ENCODE data around the gene ARL15. TPM values are rescaled to one million over a fixed set of nuclear protein-coding genes. Genes with fewer than 3 reads are reported as not detected.

The ARL15 gene
- total RNA-seq, 1 donor from 2014 or later = 74.4 TPM

- no peaks in the 10 kb centered on the region for H3K9me3 ChIP-seq
- no peak overlapping the region for H3K27ac ChIP-seq
- intact Hi-C loops (cut with DNase I) = no loop called here
- H3K4me1 ChIP-seq = peaks cover 11% of the 10 kb centered on the region
- no peak for TF ChIP-seq POLR2AphosphoS5 (IDR thresholded peaks at IDR 0.05; ENCODE audit: insufficient read depth in 1 of 2, low read depth in 1 of 2)
- no peak for TF ChIP-seq CTCF (IDR thresholded peaks at IDR 0.05)
- no peak for TF ChIP-seq POLR2A (IDR thresholded peaks at IDR 0.05)
- H3K36me3 ChIP-seq = no peaks in the 10 kb centered on the region
- DNase-seq (ENCODE audit: extremely low spot score in 2 of 2) = no peak
- no peaks in the 10 kb centered on the region for H3K27me3 ChIP-seq
- H3K4me3 ChIP-seq = no peak overlapping the region
Observed at GRCh38 chr5:54284586-54284985, 25.8 kb downstream of the ARL15 start.

- no peaks in the 10 kb centered on the region for H3K36me3 ChIP-seq
- TF ChIP-seq CTCF (IDR thresholded peaks at IDR 0.05) (no peak), POLR2AphosphoS5 (IDR thresholded peaks at IDR 0.05; ENCODE audit: insufficient read depth in 1 of 2, low read depth in 1 of 2) (no peak), POLR2A (IDR thresholded peaks at IDR 0.05) (no peak)
Observed at GRCh38 chr5:54282876-54283275, 27.5 kb downstream of the ARL15 start.

GRCh38 chr5:54281960-54282692 lies 28.2 kb downstream of the ARL15 start:
- Histone ChIP-seq H3K4me1 (peaks cover 11% of the 10 kb centered on the region), H3K9me3 (no peaks in the 10 kb centered on the region), H3K27me3 (no peaks in the 10 kb centered on the region), H3K36me3 (no peaks in the 10 kb centered on the region), H3K4me3 (no peak overlapping the region), H3K27ac (no peak overlapping the region)
- intact Hi-C loops (cut with DNase I) = no loop called here
- DNase-seq (ENCODE audit: extremely low spot score in 2 of 2) = no peak
- TF ChIP-seq POLR2A (IDR thresholded peaks at IDR 0.05) (no peak), CTCF (IDR thresholded peaks at IDR 0.05) (no peak), POLR2AphosphoS5 (IDR thresholded peaks at IDR 0.05; ENCODE audit: insufficient read depth in 1 of 2, low read depth in 1 of 2) (no peak)

More at GRCh38 chr5:54282876-54283275, 27.5 kb downstream of the ARL15 start:
- DNase-seq (ENCODE audit: extremely low spot score in 2 of 2) = no peak
- H3K4me1 ChIP-seq = peaks cover 11% of the 10 kb centered on the region
- H3K27me3 ChIP-seq = no peaks in the 10 kb centered on the region
- no peak overlapping the region for H3K27ac ChIP-seq
- H3K4me3 ChIP-seq = no peak overlapping the region
- no peaks in the 10 kb centered on the region for H3K9me3 ChIP-seq
- intact Hi-C loops (cut with DNase I) = no loop called here

GRCh38 chr5:54279960-54280359 lies 30.4 kb downstream of the ARL15 start:
- no peaks in the 10 kb centered on the region for H3K36me3 ChIP-seq
- intact Hi-C loops (cut with DNase I) = no loop called here
- no peak for DNase-seq (ENCODE audit: extremely low spot score in 2 of 2)

GRCh38 chr5:54278979-54279717 lies 31.2 kb downstream of the ARL15 start:
- no peaks in the 10 kb centered on the region for H3K27me3 ChIP-seq
- DNase-seq (ENCODE audit: extremely low spot score in 2 of 2) = no peak
- no peak overlapping the region for H3K4me3 ChIP-seq
- no peak for TF ChIP-seq POLR2AphosphoS5 (IDR thresholded peaks at IDR 0.05; ENCODE audit: insufficient read depth in 1 of 2, low read depth in 1 of 2)
- no peak overlapping the region for H3K27ac ChIP-seq
- no peaks in the 10 kb centered on the region for H3K4me1 ChIP-seq
- intact Hi-C loops (cut with DNase I) = no loop called here
- H3K9me3 ChIP-seq = no peaks in the 10 kb centered on the region
- no peaks in the 10 kb centered on the region for H3K36me3 ChIP-seq

More at GRCh38 chr5:54279960-54280359, 30.4 kb downstream of the ARL15 start:
- Histone ChIP-seq H3K4me1 (no peaks in the 10 kb centered on the region), H3K9me3 (no peaks in the 10 kb centered on the region), H3K4me3 (no peak overlapping the region), H3K27ac (no peak overlapping the region), H3K27me3 (no peaks in the 10 kb centered on the region)
- TF ChIP-seq POLR2A (IDR thresholded peaks at IDR 0.05) = no peak

Measured in vagina (tissue), 2 donors.